Measurements from ENCODE around the gene KCNG3. TPM values are rescaled to one million over a fixed set of nuclear protein-coding genes. Genes with fewer than 3 reads are reported as not detected.

The KCNG3 gene
- total RNA-seq, 6 donors from 2014 or later: 0.91 to 10.3 (median 3.8) TPM

DNA sequence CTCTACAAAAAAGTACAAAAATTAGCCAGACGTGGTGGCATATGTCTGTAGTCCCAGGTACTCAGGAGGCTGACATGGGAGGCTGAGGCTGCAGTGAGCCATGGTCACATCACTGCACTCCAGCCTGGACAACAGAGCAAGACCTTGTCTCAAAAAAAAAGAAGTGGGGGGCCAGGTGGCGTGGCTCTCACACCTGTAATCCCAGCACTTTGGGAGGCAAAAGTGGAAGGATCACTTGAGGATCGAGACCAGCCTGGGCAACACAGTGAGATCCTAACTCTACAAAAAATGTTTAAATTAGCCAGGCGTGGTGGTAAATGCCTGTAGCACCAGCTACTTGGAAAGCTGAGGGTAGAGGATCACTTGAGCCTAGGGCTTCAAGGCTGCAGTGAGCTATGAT lies 23.1 kb downstream of the KCNG3 start:
- no peak overlapping the region for H3K4me3 ChIP-seq
- 82 to 93% methylated on average over 4 of the region's 4 CpGs for WGBS, 2 donors
- H3K27me3 ChIP-seq: no peaks in the 10 kb centered on the region
- no peaks in the 10 kb centered on the region for H3K4me1 ChIP-seq
- ATAC-seq (ENCODE audit: low FRiP score in 2 of 2) (no peak), DNase-seq (no peak)
- TF ChIP-seq, protein P1, sequence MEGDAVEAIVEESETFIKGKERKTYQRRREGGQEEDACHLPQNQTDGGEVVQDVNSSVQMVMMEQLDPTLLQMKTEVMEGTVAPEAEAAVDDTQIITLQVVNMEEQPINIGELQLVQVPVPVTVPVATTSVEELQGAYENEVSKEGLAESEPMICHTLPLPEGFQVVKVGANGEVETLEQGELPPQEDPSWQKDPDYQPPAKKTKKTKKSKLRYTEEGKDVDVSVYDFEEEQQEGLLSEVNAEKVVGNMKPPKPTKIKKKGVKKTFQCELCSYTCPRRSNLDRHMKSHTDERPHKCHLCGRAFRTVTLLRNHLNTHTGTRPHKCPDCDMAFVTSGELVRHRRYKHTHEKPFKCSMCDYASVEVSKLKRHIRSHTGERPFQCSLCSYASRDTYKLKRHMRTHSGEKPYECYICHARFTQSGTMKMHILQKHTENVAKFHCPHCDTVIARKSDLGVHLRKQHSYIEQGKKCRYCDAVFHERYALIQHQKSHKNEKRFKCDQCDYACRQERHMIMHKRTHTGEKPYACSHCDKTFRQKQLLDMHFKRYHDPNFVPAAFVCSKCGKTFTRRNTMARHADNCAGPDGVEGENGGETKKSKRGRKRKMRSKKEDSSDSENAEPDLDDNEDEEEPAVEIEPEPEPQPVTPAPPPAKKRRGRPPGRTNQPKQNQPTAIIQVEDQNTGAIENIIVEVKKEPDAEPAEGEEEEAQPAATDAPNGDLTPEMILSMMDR (IDR thresholded peaks at IDR 0.05): no peak
- TF ChIP-seq POLR2A (IDR thresholded peaks at IDR 0.05): no peak
- no peak for TF ChIP-seq POLR2AphosphoS5 (IDR thresholded peaks at IDR 0.05)
- no peaks in the 10 kb centered on the region for H3K36me3 ChIP-seq
- no peak overlapping the region for H3K27ac ChIP-seq
- H3K9me3 ChIP-seq: no peaks in the 10 kb centered on the region

DNA sequence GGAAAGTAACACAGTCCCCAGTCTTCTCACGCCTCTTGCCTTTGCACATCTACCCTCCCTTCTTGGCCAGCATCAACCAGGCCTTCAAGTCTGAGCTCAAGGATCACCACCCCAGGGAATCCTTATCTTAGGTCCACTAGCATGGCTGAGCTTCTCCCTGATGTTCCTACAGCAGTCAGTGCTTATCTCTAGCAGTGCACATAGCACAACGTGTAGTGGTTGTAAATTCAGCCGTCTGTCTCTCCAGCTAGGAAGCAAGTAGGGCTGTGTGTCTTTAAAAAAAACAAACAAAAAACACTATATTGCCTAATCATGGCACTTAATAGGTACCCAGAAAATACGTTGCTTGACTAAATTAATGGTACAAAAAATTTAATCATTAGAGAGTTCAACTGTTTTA lies 29.2 kb downstream of the KCNG3 start:
- no peaks in the 10 kb centered on the region for H3K9me3 ChIP-seq
- H3K4me1 ChIP-seq: no peaks in the 10 kb centered on the region
- 57 to 64% methylated on average over 4 of the region's 4 CpGs for WGBS, 2 donors
- no peaks in the 10 kb centered on the region for H3K36me3 ChIP-seq
- H3K4me3 ChIP-seq: no peak overlapping the region
- no peaks in the 10 kb centered on the region for H3K27me3 ChIP-seq
- DNase-seq (no peak), ATAC-seq (ENCODE audit: low FRiP score in 2 of 2) (no peak)
- no peak overlapping the region for H3K27ac ChIP-seq
- TF ChIP-seq, protein P1 (IDR thresholded peaks at IDR 0.05): no peak
- no peak for TF ChIP-seq POLR2AphosphoS5 (IDR thresholded peaks at IDR 0.05)
- no peak for TF ChIP-seq EP300 (IDR thresholded peaks at IDR 0.05)
- no peak for TF ChIP-seq POLR2A (IDR thresholded peaks at IDR 0.05)

DNA sequence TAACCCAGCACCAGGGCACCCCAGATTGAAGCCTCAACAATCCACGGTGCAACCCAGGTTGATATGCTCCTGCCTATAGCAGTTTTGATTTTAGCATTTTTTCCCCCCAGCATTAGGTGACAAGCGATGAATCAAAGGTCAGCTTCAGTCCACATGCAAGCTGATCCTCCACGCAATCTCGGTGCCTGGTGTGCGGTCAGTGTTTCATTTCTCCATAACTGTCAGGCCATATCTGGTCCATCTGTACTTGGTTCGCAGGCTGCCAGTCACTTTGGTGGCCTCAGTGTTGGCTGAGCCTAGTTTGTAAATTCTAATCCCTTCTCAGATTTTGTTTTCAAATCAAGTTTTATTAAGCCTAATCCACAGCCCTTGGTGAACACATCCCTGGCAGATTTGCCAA lies 30.2 kb downstream of the KCNG3 start:
- H3K36me3 ChIP-seq: no peaks in the 10 kb centered on the region
- H3K4me3 ChIP-seq: no peak overlapping the region
- ATAC-seq (ENCODE audit: low FRiP score in 2 of 2) (no peak), DNase-seq (no peak)
- no peaks in the 10 kb centered on the region for H3K9me3 ChIP-seq
- no peak overlapping the region for H3K27ac ChIP-seq
- TF ChIP-seq POLR2A (IDR thresholded peaks at IDR 0.05) (no peak), EP300 (IDR thresholded peaks at IDR 0.05) (no peak), POLR2AphosphoS5 (IDR thresholded peaks at IDR 0.05) (no peak)
- TF ChIP-seq, protein P1 (IDR thresholded peaks at IDR 0.05): no peak
- H3K4me1 ChIP-seq: no peaks in the 10 kb centered on the region
- no peaks in the 10 kb centered on the region for H3K27me3 ChIP-seq
- 92 to 94% methylated on average over 6 of the region's 6 CpGs for whole genome bisulfite sequencing, 2 donors

DNA sequence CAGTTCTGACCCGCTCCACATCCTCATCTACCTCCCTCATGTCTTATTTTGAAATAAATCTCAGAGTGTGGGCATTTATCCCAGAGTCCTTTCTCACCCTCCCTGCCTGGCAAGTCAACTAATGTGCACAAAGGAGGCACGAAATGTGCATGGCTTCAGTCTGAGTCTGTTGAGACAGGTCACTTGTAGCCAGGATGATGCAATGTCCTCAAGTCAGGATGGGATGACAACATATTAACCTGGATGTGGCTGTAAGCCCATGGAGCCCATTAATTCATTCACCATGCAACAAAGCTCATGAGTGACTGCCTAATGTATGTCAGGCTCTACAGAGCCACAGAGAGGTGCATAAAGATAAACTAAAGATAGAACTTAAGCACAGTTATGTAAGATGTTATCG lies 34.5 kb downstream of the KCNG3 start:
- Histone ChIP-seq H3K36me3 (no peaks in the 10 kb centered on the region), H3K4me3 (no peak overlapping the region), H3K27ac (no peak overlapping the region), H3K4me1 (no peaks in the 10 kb centered on the region), H3K9me3 (no peaks in the 10 kb centered on the region), H3K27me3 (no peaks in the 10 kb centered on the region)
- TF ChIP-seq POLR2AphosphoS5 (IDR thresholded peaks at IDR 0.05) (no peak), POLR2A (IDR thresholded peaks at IDR 0.05) (no peak), EP300 (IDR thresholded peaks at IDR 0.05) (no peak)
- TF ChIP-seq, protein P1 (IDR thresholded peaks at IDR 0.05): no peak
- WGBS, 2 donors: 82 to 88% methylated on average over 3 of the region's 3 CpGs
- DNase-seq: no peak
- ATAC-seq (ENCODE audit: low FRiP score in 2 of 2): no peak

DNA sequence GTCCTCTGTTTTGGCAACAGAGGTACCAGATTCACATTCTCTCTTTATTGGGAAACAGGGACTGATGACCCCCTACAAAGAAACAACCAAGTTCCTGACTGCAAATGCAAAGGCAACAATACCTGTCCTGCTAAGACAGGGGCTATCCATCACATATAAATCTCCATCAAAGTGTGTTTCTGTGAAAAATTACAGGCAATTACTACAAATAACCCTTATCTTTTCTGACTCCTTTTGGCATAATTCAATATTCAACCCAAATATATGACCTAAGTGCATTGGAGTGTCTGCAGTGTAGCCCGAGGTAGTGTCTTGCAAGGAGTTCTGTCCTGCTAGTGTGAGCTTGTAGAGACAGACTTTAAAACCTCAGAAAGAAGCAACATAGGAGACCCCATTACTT lies 35.4 kb downstream of the KCNG3 start:
- DNase-seq: no peak
- Histone ChIP-seq H3K9me3 (no peaks in the 10 kb centered on the region), H3K27ac (no peak overlapping the region), H3K4me3 (no peak overlapping the region), H3K4me1 (no peaks in the 10 kb centered on the region), H3K27me3 (no peaks in the 10 kb centered on the region), H3K36me3 (no peaks in the 10 kb centered on the region)
- 71 to 84% methylated on average over 1 of the region's 1 CpG for WGBS, 2 donors
- TF ChIP-seq, protein P1 (IDR thresholded peaks at IDR 0.05): no peak
- TF ChIP-seq POLR2A (IDR thresholded peaks at IDR 0.05) (no peak), POLR2AphosphoS5 (IDR thresholded peaks at IDR 0.05) (no peak), EP300 (IDR thresholded peaks at IDR 0.05) (no peak)
- ATAC-seq (ENCODE audit: low FRiP score in 2 of 2): no peak
